Neural cell (in vitro differentiated cells): ENCODE results near the gene SIK3. TPM values are rescaled to one million over a fixed set of nuclear protein-coding genes. Genes with fewer than 3 reads are reported as not detected.

Experiments used
- H2AFZ ChIP-seq: fragments of 200-600, 300-800 bp; sonication (generic), shearing (Covaris generic); 2 replicates; pipeline ENCODE4 v1.6.0; 2014; ENCODE audit warnings: low read depth, mild to moderate bottlenecking, antibody characterized with exemption, low read length, moderate library complexity
- H3F3A ChIP-seq: fragments of 200-600 bp; shearing (Covaris generic); 2 replicates; pipeline ENCODE4 v1.6.1; 2016; ENCODE audit warnings: mild to moderate bottlenecking, moderate library complexity, mixed read lengths, antibody characterized with exemption, low read length; ENCODE audit not compliant: insufficient read depth, poor library complexity, severe bottlenecking
- H3K27ac ChIP-seq: fragments of 200-600, 300-800 bp; sonication (generic), shearing (Covaris generic); 2 replicates; pipeline ENCODE4 v1.5.1; 2014; ENCODE audit warnings: mild to moderate bottlenecking, low read length, moderate library complexity
- H3K27me3 ChIP-seq: fragments of 300-800, 200-600 bp; sonication (generic), shearing (Covaris generic); 2 replicates; pipeline ENCODE4 v1.6.0; 2014; ENCODE audit warnings: mild to moderate bottlenecking, low read depth, low read length, moderate library complexity; ENCODE audit not compliant: insufficient read depth
- H3K36me3 ChIP-seq: fragments of 300-800, 200-600 bp; sonication (generic), shearing (Covaris generic); 2 replicates; pipeline ENCODE4 v1.5.1; 2014; ENCODE audit warnings: mild to moderate bottlenecking, antibody characterized with exemption, low read length, moderate library complexity; ENCODE audit not compliant: insufficient read depth
- H3K4me2 ChIP-seq: fragments of 300-800, 200-600 bp; sonication (generic), shearing (Covaris generic); 2 replicates; pipeline ENCODE4 v1.6.0; 2014; ENCODE audit warnings: mild to moderate bottlenecking, low read length
- H3K4me3 ChIP-seq: fragments of 300-800, 200-600 bp; sonication (generic), shearing (Covaris generic); 2 replicates; pipeline ENCODE4 v1.5.1; 2014; ENCODE audit warnings: mild to moderate bottlenecking, low read length, moderate library complexity
- H3K79me2 ChIP-seq: fragments of 200-600 bp; shearing (Covaris generic); replicated peaks from 2 replicates; pipeline ENCODE4 v1.6.0; 2014; ENCODE audit warnings: mild to moderate bottlenecking, low read length, moderate library complexity; ENCODE audit not compliant: insufficient read depth
- H3K9ac ChIP-seq: fragments of 300-800, 200-600 bp; sonication (generic), shearing (Covaris generic); 2 replicates; pipeline ENCODE4 v1.6.1; 2016; ENCODE audit warnings: mild to moderate bottlenecking, low read length, mixed read lengths
- H3K9me2 ChIP-seq: fragments of 200-600 bp; shearing (Covaris generic); 2 replicates; pipeline ENCODE4 v1.6.1; 2016; ENCODE audit warnings: mild to moderate bottlenecking, low read length, mixed read lengths; ENCODE audit not compliant: insufficient read depth
- H3K9me3 ChIP-seq: fragments of 200-600, 300-800 bp; sonication (generic), shearing (Covaris generic); 2 replicates; pipeline ENCODE4 v1.6.1; 2016; ENCODE audit warnings: mild to moderate bottlenecking, mixed run types, low read length, moderate library complexity, mixed read lengths
- H4K20me1 ChIP-seq: fragments of 200-600 bp; shearing (Covaris generic); 2 replicates; pipeline ENCODE4 v1.6.1; 2016; ENCODE audit warnings: mild to moderate bottlenecking, mixed run types; ENCODE audit not compliant: insufficient read depth
- CTCF ChIP-seq: fragments of 450-650 bp; IDR thresholded peaks from 2 replicates; pipeline ENCODE4 v1.5.1; 2014; ENCODE audit warnings: antibody characterized with exemption, mild to moderate bottlenecking, moderate library complexity; ENCODE audit not compliant: poor library complexity, severe bottlenecking
- EP300 ChIP-seq: fragments of 450-650 bp; conservative IDR thresholded peaks from 2 replicates; pipeline ENCODE4 v1.6.1; 2014; ENCODE audit warnings: antibody characterized with exemption, mild to moderate bottlenecking, moderate library complexity; ENCODE audit not compliant: poor library complexity, severe bottlenecking
- EZH2 ChIP-seq: fragments of 200-600, 300-800 bp; shearing (Covaris generic), sonication (generic); IDR thresholded peaks from 2 replicates; pipeline ENCODE4 v1.6.1; 2014; ENCODE audit warnings: antibody characterized with exemption, low read length, borderline replicate concordance, mild to moderate bottlenecking; ENCODE audit not compliant: insufficient read depth, poor library complexity, severe bottlenecking
- MXI1 ChIP-seq: fragments of 450-650 bp; conservative IDR thresholded peaks from 2 replicates; pipeline ENCODE4 v1.6.1; 2014; ENCODE audit warnings: antibody characterized with exemption, mild to moderate bottlenecking; ENCODE audit not compliant: poor library complexity, severe bottlenecking
- POLR2AphosphoS5 ChIP-seq: IDR thresholded peaks from 2 replicates; pipeline ENCODE4 v1.6.1; 2012
- RAD21 ChIP-seq: fragments of 450-650 bp; conservative IDR thresholded peaks from 2 replicates; pipeline ENCODE4 v1.6.1; 2014; ENCODE audit warnings: antibody characterized with exemption, mild to moderate bottlenecking, moderate library complexity
- REST ChIP-seq: IDR thresholded peaks from 2 replicates; pipeline ENCODE4 v1.6.1; 2012; ENCODE audit warnings: borderline replicate concordance
- SMC3 ChIP-seq: fragments of 450-650 bp; conservative IDR thresholded peaks from 2 replicates; pipeline ENCODE4 v1.6.1; 2014; ENCODE audit warnings: antibody characterized with exemption, mild to moderate bottlenecking, moderate library complexity; ENCODE audit not compliant: poor library complexity
- TAF1 ChIP-seq: IDR thresholded peaks from 2 replicates; pipeline ENCODE4 v1.6.1; 2012; ENCODE audit warnings: low read depth
- polyA plus RNA-seq: library from polyadenylated mRNA; depleted of rRNA; stranded (reverse); fragments of >200 nt; gene quantifications from 2 replicates; pipeline ENCODE4 v1.2.3, GENCODE V29; 2014

SIK3 gene
- polyA plus RNA-seq, 1 donor from 2014 or later = 11.2 TPM

- TF ChIP-seq SMC3 = no peak
- TF ChIP-seq EZH2 = no peak
Observed at GRCh38 chr11:116868066-116868465, 230.2 kb downstream of the SIK3 start (continued).

GRCh38 chr11:116867619-116868018 lies 230.6 kb downstream of the SIK3 start:
- H2AFZ ChIP-seq = no peak overlapping the region
- no peak overlapping the region for H3K4me3 ChIP-seq
- TF ChIP-seq EZH2 (no peak), POLR2AphosphoS5 (no peak), MXI1 (no peak), RAD21 (no peak)
- H3K27ac ChIP-seq = no peak overlapping the region
- H3K4me2 ChIP-seq = no peak overlapping the region
- no peaks in the 10 kb centered on the region for H4K20me1 ChIP-seq
- H3K36me3 ChIP-seq = peaks cover 12% of the 10 kb centered on the region
- no peak overlapping the region for H3K9ac ChIP-seq
- no peaks in the 10 kb centered on the region for H3K9me2 ChIP-seq
- H3K9me3 ChIP-seq = no peaks in the 10 kb centered on the region
- H3K79me2 ChIP-seq = no peaks in the 10 kb centered on the region
- no peaks in the 10 kb centered on the region for H3F3A ChIP-seq
- H3K27me3 ChIP-seq = no peaks in the 10 kb centered on the region

- Histone ChIP-seq H2AFZ (no peak overlapping the region), H3K9ac (no peak overlapping the region), H3K79me2 (no peaks in the 10 kb centered on the region), H3K9me3 (no peaks in the 10 kb centered on the region), H4K20me1 (no peaks in the 10 kb centered on the region), H3K27ac (no peak overlapping the region), H3K36me3 (peaks cover 12% of the 10 kb centered on the region), H3K4me3 (no peak overlapping the region), H3K9me2 (no peaks in the 10 kb centered on the region), H3K27me3 (no peaks in the 10 kb centered on the region), H3F3A (no peaks in the 10 kb centered on the region), H3K4me2 (no peak overlapping the region)
- TF ChIP-seq RAD21 = no peak
Observed at GRCh38 chr11:116866804-116867455, 231.3 kb downstream of the SIK3 start.

- Histone ChIP-seq H3K36me3 (peaks cover 12% of the 10 kb centered on the region), H3K79me2 (no peaks in the 10 kb centered on the region), H4K20me1 (no peaks in the 10 kb centered on the region), H3K4me2 (no peak overlapping the region), H3K9me3 (no peaks in the 10 kb centered on the region), H3K4me3 (no peak overlapping the region), H3F3A (no peaks in the 10 kb centered on the region), H3K27me3 (no peaks in the 10 kb centered on the region), H2AFZ (no peak overlapping the region), H3K9me2 (no peaks in the 10 kb centered on the region), H3K9ac (no peak overlapping the region), H3K27ac (no peak overlapping the region)
- no peak for TF ChIP-seq REST
- TF ChIP-seq EZH2 = no peak
- TF ChIP-seq SMC3 = no peak
- no peak for TF ChIP-seq EP300
- TF ChIP-seq TAF1 = no peak
- no peak for TF ChIP-seq CTCF
- no peak for TF ChIP-seq RAD21
- TF ChIP-seq POLR2AphosphoS5 = no peak
- TF ChIP-seq MXI1 = no peak
Observed at GRCh38 chr11:116865696-116866095, 232.5 kb downstream of the SIK3 start.
